Measurements from ENCODE around the gene TSC2. TPM values are rescaled to one million over a fixed set of nuclear protein-coding genes. Genes with fewer than 3 reads are reported as not detected.
A peak's percentile ranks its signal among the peaks of the same experiment; 100 is the strongest.

Gene TSC2
- total and polyA plus RNA-seq, 2 of the 13 experiments (the other 11 are each of a cell fraction or from before 2014, with no cell fraction given): 19.6 to 40.4 TPM

DNA sequence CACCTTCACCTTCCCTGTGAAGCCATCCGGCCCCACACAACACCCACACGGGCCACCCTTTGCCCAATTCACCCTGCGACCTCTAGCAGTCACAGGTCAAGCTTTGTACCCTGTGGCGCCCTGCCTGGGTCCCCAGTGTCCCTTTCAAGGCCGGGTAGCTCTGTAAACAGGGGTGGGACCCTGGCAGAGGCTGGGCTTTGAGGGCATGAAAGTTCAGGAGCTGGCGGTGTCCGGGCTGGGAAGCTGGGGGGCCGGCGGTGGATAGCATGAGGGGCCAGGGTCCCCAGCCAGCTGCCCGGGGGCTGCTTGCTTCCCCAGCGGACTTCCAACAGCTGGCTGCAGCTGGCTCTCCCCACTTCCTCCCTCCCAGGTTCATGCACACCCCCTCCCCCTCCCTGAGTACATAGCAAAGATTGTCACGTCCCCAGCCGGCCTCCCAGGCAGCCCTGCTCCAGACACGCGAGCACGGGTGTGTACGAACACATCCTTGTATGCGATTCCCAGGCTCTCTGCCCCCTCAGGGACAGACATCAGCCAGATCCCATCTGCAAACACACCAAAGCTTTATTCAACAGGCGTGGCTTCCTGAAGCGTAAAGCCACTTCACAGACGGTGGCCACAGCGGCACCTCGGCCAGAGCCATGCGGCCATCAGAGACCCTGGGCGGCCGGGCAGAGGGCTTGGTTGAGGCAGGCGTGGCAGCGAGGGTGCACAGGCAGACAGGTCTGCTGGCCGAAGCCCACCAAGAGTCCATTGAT lies 8.3 kb upstream of the TSC2 start (continued):
- no peak for TF ChIP-seq IRF1 (CRISPR knock-in tag; IDR thresholded peaks at IDR 0.05; ENCODE audit: low read depth)
- no peak for TF ChIP-seq FOXA1 (IDR thresholded peaks at IDR 0.05)
- TF ChIP-seq FOXA1 (CRISPR knock-in tag; IDR thresholded peaks at IDR 0.05): peak; percentile 76; the same call in 1 of the 2 replicates
- TF ChIP-seq NR2F2 (IDR thresholded peaks at IDR 0.05; ENCODE audit: borderline replicate concordance, low read depth): peak; percentile 93
- no peak for TF ChIP-seq TOE1 (CRISPR knock-in tag; IDR thresholded peaks at IDR 0.05)
- peak; percentile 73; the same call in 1 of the 2 replicates for TF ChIP-seq ZBTB20 (CRISPR knock-in tag; IDR thresholded peaks at IDR 0.05; ENCODE audit: borderline replicate concordance, low read depth)
- TF ChIP-seq ZNF296 (CRISPR knock-in tag; conservative IDR thresholded peaks at IDR 0.05): no peak
- TF ChIP-seq PCBP2 (optimal IDR thresholded peaks at IDR 0.05; ENCODE audit: low read depth, low read length, poor library complexity, severe bottlenecking): no peak
- TF ChIP-seq FLYWCH1 (CRISPR knock-in tag; IDR thresholded peaks at IDR 0.05): no peak
- peak; percentile 93 for TF ChIP-seq ZNF747 (CRISPR knock-in tag; IDR thresholded peaks at IDR 0.05; ENCODE audit: borderline replicate concordance)
- TF ChIP-seq ZNF883 (CRISPR knock-in tag; IDR thresholded peaks at IDR 0.05; ENCODE audit: not compliant biosample characterization): peak; percentile 4
- no peak for TF ChIP-seq SALL2 (CRISPR knock-in tag; IDR thresholded peaks at IDR 0.05)
- no peak for TF ChIP-seq SCMH1 (CRISPR knock-in tag; IDR thresholded peaks at IDR 0.05; ENCODE audit: borderline replicate concordance)
- peak; percentile 83; the same call in 1 of the 2 replicates for TF ChIP-seq ZFP90 (CRISPR knock-in tag; IDR thresholded peaks at IDR 0.05; ENCODE audit: borderline replicate concordance)
- TF ChIP-seq THAP8 (CRISPR knock-in tag; IDR thresholded peaks at IDR 0.05; ENCODE audit: borderline replicate concordance): peak; percentile 64; the same call in 1 of the 2 replicates
- peak; percentile 75; the same call in 1 of the 2 replicates for TF ChIP-seq ZKSCAN8 (CRISPR knock-in tag; IDR thresholded peaks at IDR 0.05; ENCODE audit: borderline replicate concordance)
- TF ChIP-seq NFE2L2 (IDR thresholded peaks at IDR 0.05; ENCODE audit: low read length): no peak
- no peak for TF ChIP-seq ZBTB39 (CRISPR knock-in tag; IDR thresholded peaks at IDR 0.05)
- 0 out of 2 replicates have a peak, but pooled peaks have one; percentile 64 for TF ChIP-seq SMAD1 (CRISPR knock-in tag; IDR thresholded peaks at IDR 0.05; ENCODE audit: borderline replicate concordance, low read depth)
- peak; percentile 88 to 96 for TF ChIP-seq NR2F1 (CRISPR knock-in tag; IDR thresholded peaks at IDR 0.05)
- TF ChIP-seq RBFOX2 (IDR thresholded peaks at IDR 0.05; ENCODE audit: low read depth, low read length): peak; percentile 59
- TF ChIP-seq, protein P1, sequence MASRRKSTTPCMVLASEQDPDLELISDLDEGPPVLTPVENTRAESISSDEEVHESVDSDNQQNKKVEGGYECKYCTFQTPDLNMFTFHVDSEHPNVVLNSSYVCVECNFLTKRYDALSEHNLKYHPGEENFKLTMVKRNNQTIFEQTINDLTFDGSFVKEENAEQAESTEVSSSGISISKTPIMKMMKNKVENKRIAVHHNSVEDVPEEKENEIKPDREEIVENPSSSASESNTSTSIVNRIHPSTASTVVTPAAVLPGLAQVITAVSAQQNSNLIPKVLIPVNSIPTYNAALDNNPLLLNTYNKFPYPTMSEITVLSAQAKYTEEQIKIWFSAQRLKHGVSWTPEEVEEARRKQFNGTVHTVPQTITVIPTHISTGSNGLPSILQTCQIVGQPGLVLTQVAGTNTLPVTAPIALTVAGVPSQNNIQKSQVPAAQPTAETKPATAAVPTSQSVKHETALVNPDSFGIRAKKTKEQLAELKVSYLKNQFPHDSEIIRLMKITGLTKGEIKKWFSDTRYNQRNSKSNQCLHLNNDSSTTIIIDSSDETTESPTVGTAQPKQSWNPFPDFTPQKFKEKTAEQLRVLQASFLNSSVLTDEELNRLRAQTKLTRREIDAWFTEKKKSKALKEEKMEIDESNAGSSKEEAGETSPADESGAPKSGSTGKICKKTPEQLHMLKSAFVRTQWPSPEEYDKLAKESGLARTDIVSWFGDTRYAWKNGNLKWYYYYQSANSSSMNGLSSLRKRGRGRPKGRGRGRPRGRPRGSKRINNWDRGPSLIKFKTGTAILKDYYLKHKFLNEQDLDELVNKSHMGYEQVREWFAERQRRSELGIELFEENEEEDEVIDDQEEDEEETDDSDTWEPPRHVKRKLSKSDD (CRISPR knock-in tag; IDR thresholded peaks at IDR 0.05; ENCODE audit: low read depth): peak; percentile 72
- TF ChIP-seq XBP1 (CRISPR knock-in tag; IDR thresholded peaks at IDR 0.05): no peak
